HepG2 (cell line): Measurements from ENCODE around the gene TM2D1. TPM values are rescaled to one million over a fixed set of nuclear protein-coding genes. Genes with fewer than 3 reads are reported as not detected.
A peak's percentile ranks its signal among the peaks of the same experiment; 100 is the strongest.

Experiments used
- MTA3 ChIP-seq: sonication (generic); formaldehyde crosslinking; IDR thresholded peaks from 2 replicates; pipeline ENCODE4 v1.4.0; 2020; ENCODE audit warnings: missing genetic modification reagents
- MTF2 ChIP-seq: sonication (generic); formaldehyde crosslinking; IDR thresholded peaks from 2 replicates; pipeline ENCODE4 v1.5.0; 2020; ENCODE audit warnings: missing genetic modification reagents, borderline replicate concordance
- TAF15 ChIP-seq: fragments of 200-400 bp; formaldehyde crosslinking; IDR thresholded peaks from one replicate; pipeline ENCODE4 v1.6.1; 2018; ENCODE audit warnings: mild to moderate bottlenecking, low read depth, low read length; ENCODE audit not compliant: poor library complexity, severe bottlenecking
- TEAD3 ChIP-seq: optimal IDR thresholded peaks from 2 replicates; pipeline ENCODE3; 2016; ENCODE audit warnings: borderline replicate concordance
- ZIK1 ChIP-seq: sonication (generic); formaldehyde crosslinking; IDR thresholded peaks from 2 replicates; pipeline ENCODE4 v1.5.0; 2020; ENCODE audit warnings: mild to moderate bottlenecking, low read depth, missing genetic modification reagents, borderline replicate concordance
- ZNF251 ChIP-seq: sonication (generic); formaldehyde crosslinking; IDR thresholded peaks from 2 replicates; pipeline ENCODE4 v1.9.0; 2021; ENCODE audit warnings: mild to moderate bottlenecking, missing genetic modification reagents
- ZNF263 ChIP-seq: sonication (generic); formaldehyde crosslinking; IDR thresholded peaks from 2 replicates; pipeline ENCODE4 v1.4.0; 2020; ENCODE audit warnings: missing genetic modification reagents
- ZNF335 ChIP-seq: sonication (generic); formaldehyde crosslinking; IDR thresholded peaks from 2 replicates; pipeline ENCODE4 v1.4.0; 2020; ENCODE audit warnings: missing genetic modification reagents
- ZNF567 ChIP-seq: sonication (generic); formaldehyde crosslinking; IDR thresholded peaks from 2 replicates; pipeline ENCODE4 v1.8.1; 2023; ENCODE audit warnings: mild to moderate bottlenecking, missing genetic modification reagents, borderline replicate concordance
- ZNF607 ChIP-seq: sonication (generic); formaldehyde crosslinking; IDR thresholded peaks from 2 replicates; pipeline ENCODE4 v1.5.1; 2020; ENCODE audit warnings: missing genetic modification reagents, mild to moderate bottlenecking, borderline replicate concordance
- polyA plus RNA-seq, 8 experiments: library from polyadenylated mRNA; depleted of rRNA in 3 of 8; stranded (reverse) in 7 of 8; unstranded in 1 of 8; fragments of >200 nt; fragmentation: Illumina TruSeq in 4 of 8; extraction: Trizol in 4 of 8; gene quantifications; 2 replicates each; pipeline versions ENCODE4 v1.2.1 to v1.2.3, GENCODE V29; 2011 to 2016; ENCODE audit warnings: low read depth in 4 of 8, missing spikeins in 1 of 8, mixed read lengths in 1 of 8; ENCODE audit not compliant: insufficient read depth in 1 of 8
- total RNA-seq, 5 experiments: library from RNA; depleted of rRNA; stranded (reverse); fragments of >200 nt; fragmentation: Illumina TruSeq; extraction: Trizol; gene quantifications; 2 replicates each; pipeline ENCODE4 v1.2.3, GENCODE V29; 2016; ENCODE audit warnings: low read depth in 1 of 5
- TF ChIP-seq, protein P1 (sequence below): sonication (generic); formaldehyde crosslinking; IDR thresholded peaks from 2 replicates; pipeline ENCODE4 v1.5.1; 2020; ENCODE audit warnings: mild to moderate bottlenecking, missing genetic modification reagents, borderline replicate concordance
- TF ChIP-seq, protein P2 (sequence below): sonication (generic); formaldehyde crosslinking; IDR thresholded peaks from 2 replicates; pipeline ENCODE4 v1.8.0; 2022; ENCODE audit warnings: missing genetic modification reagents, mild to moderate bottlenecking, borderline replicate concordance
- TF ChIP-seq, protein P3 (sequence below): sonication (generic); formaldehyde crosslinking; IDR thresholded peaks from 2 replicates; pipeline ENCODE4 v1.5.0; 2020; ENCODE audit warnings: mild to moderate bottlenecking, missing genetic modification reagents
- TF ChIP-seq, protein P4 (sequence below): sonication (generic); formaldehyde crosslinking; IDR thresholded peaks from 2 replicates; pipeline ENCODE4 v1.4.0; 2020; ENCODE audit warnings: low read depth, mild to moderate bottlenecking, missing genetic modification reagents
- TF ChIP-seq, protein P5 (sequence below): sonication (generic); formaldehyde crosslinking; IDR thresholded peaks from 2 replicates; pipeline ENCODE4 v1.8.1; 2023; ENCODE audit warnings: mild to moderate bottlenecking, missing genetic modification reagents, borderline replicate concordance
- TF ChIP-seq, protein P6 (sequence below): sonication (generic); formaldehyde crosslinking; IDR thresholded peaks from 2 replicates; pipeline ENCODE4 v1.4.0; 2020; ENCODE audit warnings: missing genetic modification reagents, low read depth, mild to moderate bottlenecking, borderline replicate concordance

The TM2D1 gene
- total and polyA plus RNA-seq, 2 of the 13 experiments (the other 11 are each of a cell fraction or from before 2014, with no cell fraction given): 26.6 to 49.0 TPM

DNA sequence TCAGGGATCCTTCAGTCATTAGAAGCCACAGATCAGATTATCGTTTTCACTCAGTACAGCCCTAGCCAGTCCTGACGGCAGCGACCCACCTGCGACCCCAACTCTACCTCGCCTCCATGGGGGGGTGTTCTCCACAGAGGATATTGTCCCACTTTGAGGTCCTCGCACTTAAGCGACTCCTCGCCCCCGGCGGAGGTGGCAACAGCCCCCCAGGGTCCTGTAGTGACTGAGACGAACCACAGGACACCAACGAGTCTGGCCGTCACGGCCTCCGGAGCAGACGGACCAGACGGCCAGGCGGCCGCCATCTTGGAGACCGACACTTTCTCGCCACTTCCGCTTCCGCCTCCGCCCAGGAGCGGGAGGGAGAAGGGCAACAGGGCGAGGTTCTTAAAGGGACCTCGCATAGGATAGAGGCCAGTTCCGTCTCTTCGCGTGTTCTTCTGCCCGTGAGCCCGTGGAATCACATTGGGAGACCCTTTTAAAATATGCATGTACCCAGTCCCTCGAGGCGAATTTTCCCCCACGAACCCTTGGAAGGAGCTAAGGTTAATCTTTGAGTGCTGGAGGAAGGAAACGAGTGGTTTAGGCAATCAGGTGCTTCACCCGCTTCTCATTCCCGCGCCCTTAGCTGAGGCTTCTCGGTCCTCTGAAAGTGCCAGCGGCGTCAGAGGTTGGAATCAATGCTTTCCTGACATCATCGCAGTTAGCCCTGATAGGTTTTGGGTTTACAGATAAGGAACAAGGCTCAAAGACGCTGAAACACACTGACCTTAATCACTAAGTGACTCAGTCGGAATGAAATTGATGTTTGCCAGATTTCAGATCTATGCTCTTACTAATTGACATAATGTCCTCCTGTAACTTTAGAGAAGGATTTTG lies at the start of gene TM2D1 (continued):
- TF ChIP-seq, protein P1, sequence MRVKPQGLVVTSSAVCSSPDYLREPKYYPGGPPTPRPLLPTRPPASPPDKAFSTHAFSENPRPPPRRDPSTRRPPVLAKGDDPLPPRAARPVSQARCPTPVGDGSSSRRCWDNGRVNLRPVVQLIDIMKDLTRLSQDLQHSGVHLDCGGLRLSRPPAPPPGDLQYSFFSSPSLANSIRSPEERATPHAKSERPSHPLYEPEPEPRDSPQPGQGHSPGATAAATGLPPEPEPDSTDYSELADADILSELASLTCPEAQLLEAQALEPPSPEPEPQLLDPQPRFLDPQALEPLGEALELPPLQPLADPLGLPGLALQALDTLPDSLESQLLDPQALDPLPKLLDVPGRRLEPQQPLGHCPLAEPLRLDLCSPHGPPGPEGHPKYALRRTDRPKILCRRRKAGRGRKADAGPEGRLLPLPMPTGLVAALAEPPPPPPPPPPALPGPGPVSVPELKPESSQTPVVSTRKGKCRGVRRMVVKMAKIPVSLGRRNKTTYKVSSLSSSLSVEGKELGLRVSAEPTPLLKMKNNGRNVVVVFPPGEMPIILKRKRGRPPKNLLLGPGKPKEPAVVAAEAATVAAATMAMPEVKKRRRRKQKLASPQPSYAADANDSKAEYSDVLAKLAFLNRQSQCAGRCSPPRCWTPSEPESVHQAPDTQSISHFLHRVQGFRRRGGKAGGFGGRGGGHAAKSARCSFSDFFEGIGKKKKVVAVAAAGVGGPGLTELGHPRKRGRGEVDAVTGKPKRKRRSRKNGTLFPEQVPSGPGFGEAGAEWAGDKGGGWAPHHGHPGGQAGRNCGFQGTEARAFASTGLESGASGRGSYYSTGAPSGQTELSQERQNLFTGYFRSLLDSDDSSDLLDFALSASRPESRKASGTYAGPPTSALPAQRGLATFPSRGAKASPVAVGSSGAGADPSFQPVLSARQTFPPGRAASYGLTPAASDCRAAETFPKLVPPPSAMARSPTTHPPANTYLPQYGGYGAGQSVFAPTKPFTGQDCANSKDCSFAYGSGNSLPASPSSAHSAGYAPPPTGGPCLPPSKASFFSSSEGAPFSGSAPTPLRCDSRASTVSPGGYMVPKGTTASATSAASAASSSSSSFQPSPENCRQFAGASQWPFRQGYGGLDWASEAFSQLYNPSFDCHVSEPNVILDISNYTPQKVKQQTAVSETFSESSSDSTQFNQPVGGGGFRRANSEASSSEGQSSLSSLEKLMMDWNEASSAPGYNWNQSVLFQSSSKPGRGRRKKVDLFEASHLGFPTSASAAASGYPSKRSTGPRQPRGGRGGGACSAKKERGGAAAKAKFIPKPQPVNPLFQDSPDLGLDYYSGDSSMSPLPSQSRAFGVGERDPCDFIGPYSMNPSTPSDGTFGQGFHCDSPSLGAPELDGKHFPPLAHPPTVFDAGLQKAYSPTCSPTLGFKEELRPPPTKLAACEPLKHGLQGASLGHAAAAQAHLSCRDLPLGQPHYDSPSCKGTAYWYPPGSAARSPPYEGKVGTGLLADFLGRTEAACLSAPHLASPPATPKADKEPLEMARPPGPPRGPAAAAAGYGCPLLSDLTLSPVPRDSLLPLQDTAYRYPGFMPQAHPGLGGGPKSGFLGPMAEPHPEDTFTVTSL (CRISPR knock-in tag): 0 out of 2 replicates have a peak, but pooled peaks have one; percentile 64
- TF ChIP-seq ZNF251: no peak
- TF ChIP-seq, protein P2, sequence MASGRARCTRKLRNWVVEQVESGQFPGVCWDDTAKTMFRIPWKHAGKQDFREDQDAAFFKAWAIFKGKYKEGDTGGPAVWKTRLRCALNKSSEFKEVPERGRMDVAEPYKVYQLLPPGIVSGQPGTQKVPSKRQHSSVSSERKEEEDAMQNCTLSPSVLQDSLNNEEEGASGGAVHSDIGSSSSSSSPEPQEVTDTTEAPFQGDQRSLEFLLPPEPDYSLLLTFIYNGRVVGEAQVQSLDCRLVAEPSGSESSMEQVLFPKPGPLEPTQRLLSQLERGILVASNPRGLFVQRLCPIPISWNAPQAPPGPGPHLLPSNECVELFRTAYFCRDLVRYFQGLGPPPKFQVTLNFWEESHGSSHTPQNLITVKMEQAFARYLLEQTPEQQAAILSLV: peak; percentile 87
- no peak for TF ChIP-seq TAF15
- TF ChIP-seq ZNF567 (CRISPR knock-in tag): no peak
- TF ChIP-seq MTA3 (CRISPR knock-in tag): no peak
- peak; percentile 79 for TF ChIP-seq ZNF607
- TF ChIP-seq, protein P3, sequence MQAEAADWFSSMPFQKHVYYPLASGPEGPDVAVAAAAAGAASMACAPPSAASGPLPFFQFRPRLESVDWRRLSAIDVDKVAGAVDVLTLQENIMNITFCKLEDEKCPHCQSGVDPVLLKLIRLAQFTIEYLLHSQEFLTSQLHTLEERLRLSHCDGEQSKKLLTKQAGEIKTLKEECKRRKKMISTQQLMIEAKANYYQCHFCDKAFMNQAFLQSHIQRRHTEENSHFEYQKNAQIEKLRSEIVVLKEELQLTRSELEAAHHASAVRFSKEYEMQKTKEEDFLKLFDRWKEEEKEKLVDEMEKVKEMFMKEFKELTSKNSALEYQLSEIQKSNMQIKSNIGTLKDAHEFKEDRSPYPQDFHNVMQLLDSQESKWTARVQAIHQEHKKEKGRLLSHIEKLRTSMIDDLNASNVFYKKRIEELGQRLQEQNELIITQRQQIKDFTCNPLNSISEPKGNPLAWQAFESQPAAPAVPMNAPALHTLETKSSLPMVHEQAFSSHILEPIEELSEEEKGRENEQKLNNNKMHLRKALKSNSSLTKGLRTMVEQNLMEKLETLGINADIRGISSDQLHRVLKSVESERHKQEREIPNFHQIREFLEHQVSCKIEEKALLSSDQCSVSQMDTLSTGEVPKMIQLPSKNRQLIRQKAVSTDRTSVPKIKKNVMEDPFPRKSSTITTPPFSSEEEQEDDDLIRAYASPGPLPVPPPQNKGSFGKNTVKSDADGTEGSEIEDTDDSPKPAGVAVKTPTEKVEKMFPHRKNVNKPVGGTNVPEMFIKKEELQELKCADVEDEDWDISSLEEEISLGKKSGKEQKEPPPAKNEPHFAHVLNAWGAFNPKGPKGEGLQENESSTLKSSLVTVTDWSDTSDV (CRISPR knock-in tag): peak; percentile 71; the same call in 1 of the 2 replicates
- TF ChIP-seq, protein P4, sequence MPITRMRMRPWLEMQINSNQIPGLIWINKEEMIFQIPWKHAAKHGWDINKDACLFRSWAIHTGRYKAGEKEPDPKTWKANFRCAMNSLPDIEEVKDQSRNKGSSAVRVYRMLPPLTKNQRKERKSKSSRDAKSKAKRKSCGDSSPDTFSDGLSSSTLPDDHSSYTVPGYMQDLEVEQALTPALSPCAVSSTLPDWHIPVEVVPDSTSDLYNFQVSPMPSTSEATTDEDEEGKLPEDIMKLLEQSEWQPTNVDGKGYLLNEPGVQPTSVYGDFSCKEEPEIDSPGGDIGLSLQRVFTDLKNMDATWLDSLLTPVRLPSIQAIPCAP: no peak
- 0 out of 2 replicates have a peak, but pooled peaks have one; percentile 45 for TF ChIP-seq ZIK1 (CRISPR knock-in tag)
- TF ChIP-seq, protein P5, sequence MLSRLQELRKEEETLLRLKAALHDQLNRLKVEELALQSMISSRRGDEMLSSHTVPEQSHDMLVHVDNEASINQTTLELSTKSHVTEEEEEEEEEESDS (CRISPR knock-in tag): no peak
- TF ChIP-seq ZNF335 (CRISPR knock-in tag): 0 out of 2 replicates have a peak, but pooled peaks have one; percentile 51
- TF ChIP-seq TEAD3: no peak
- TF ChIP-seq, protein P6, sequence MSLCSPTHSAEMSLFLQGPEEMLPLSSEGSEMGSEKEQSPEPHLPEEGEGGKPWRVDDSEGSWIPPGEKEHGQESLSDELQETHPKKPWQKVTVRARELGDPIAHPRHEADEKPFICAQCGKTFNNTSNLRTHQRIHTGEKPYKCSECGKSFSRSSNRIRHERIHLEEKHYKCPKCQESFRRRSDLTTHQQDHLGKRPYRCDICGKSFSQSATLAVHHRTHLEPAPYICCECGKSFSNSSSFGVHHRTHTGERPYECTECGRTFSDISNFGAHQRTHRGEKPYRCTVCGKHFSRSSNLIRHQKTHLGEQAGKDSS (CRISPR knock-in tag): peak; percentile 51; the same call in 1 of the 2 replicates
- no peak for TF ChIP-seq MTF2 (CRISPR knock-in tag)
- TF ChIP-seq ZNF263 (CRISPR knock-in tag): 0 out of 2 replicates have a peak, but pooled peaks have one; percentile 36
